CD4-positive, alpha-beta memory T cell (primary cell): ENCODE results near the gene PSME3IP1. TPM values are rescaled to one million over a fixed set of nuclear protein-coding genes. Genes with fewer than 3 reads are reported as not detected.

Experiments
- CTCF ChIA-PET: fragments of 350-600 bp; sonication (Branson Sonifier 250); formaldehyde crosslinking; loops from one replicate; lab custom pipeline; 2021; ENCODE audit warnings: inconsistent platforms; ENCODE audit not compliant: partially characterized antibody; lab: Charles Lee
- POLR2A ChIA-PET: fragments of 350-600 bp; sonication (Branson Sonifier 250); formaldehyde crosslinking; loops from one replicate; lab custom pipeline; 2021; ENCODE audit not compliant: partially characterized antibody; lab: Charles Lee
- DNase-seq, 5 donors: peaks; one replicate each; pipeline versions ENCODE4 v3.0.0 to v3.0.0-alpha.2; 2020 to 2022; ENCODE audit warnings: mixed read lengths in 1 of 5
- H3K27ac ChIP-seq: one replicate; pipeline ENCODE4 v1.7.0; 2013; ENCODE audit warnings: low read depth, low read length
- H3K27me3 ChIP-seq: 2 replicates; pipeline ENCODE4 v1.7.0; 2013; ENCODE audit warnings: mild to moderate bottlenecking, low read length, moderate library complexity; ENCODE audit not compliant: insufficient read depth
- H3K36me3 ChIP-seq: 2 replicates; pipeline ENCODE4 v1.7.0; 2013; ENCODE audit warnings: mild to moderate bottlenecking, low read length, moderate library complexity; ENCODE audit not compliant: insufficient read depth
- H3K4me1 ChIP-seq: 2 replicates; pipeline ENCODE4 v1.7.0; 2013; ENCODE audit warnings: mild to moderate bottlenecking, low read length, moderate library complexity; ENCODE audit not compliant: insufficient read depth
- H3K4me3 ChIP-seq, 2 donors: one replicate each; pipeline ENCODE4 v1.7.0; 2013; ENCODE audit warnings: low read length in 2 of 2, mild to moderate bottlenecking in 1 of 2
- H3K9me3 ChIP-seq, 2 donors: one replicate each; pipeline ENCODE4 v1.7.0; 2013; ENCODE audit warnings: low read length in 2 of 2, control low read depth in 1 of 2; ENCODE audit not compliant: control insufficient read depth in 1 of 2
- H3K27ac Mint-ChIP-seq, 7 donors: one replicate each; pipeline ENCODE4 v1.8.0; 2020 to 2021; ENCODE audit warnings: mixed read lengths in 7 of 7, mild to moderate bottlenecking in 6 of 7, inconsistent platforms in 3 of 7, moderate library complexity in 3 of 7
- H3K27me3 Mint-ChIP-seq, 2 donors: one replicate each; pipeline ENCODE4 v1.8.0; 2020 to 2021; ENCODE audit warnings: mixed read lengths in 2 of 2
- H3K36me3 Mint-ChIP-seq, 2 donors: one replicate each; pipeline ENCODE4 v1.8.0; 2020 to 2021; ENCODE audit warnings: mixed read lengths in 2 of 2, inconsistent platforms in 1 of 2, mild to moderate bottlenecking in 1 of 2
- H3K4me1 Mint-ChIP-seq, 4 donors: one replicate each; pipeline ENCODE4 v1.8.0; 2020 to 2021; ENCODE audit warnings: mixed read lengths in 4 of 4, mild to moderate bottlenecking in 1 of 4
- H3K4me3 Mint-ChIP-seq, 8 donors: one replicate each; pipeline ENCODE4 v1.8.0; 2020 to 2021; ENCODE audit warnings: mixed read lengths in 8 of 8, mild to moderate bottlenecking in 7 of 8, moderate library complexity in 6 of 8, inconsistent platforms in 3 of 8
- H3K9me3 Mint-ChIP-seq, 8 donors: one replicate each; pipeline ENCODE4 v1.8.0; 2020 to 2021; ENCODE audit warnings: mixed read lengths in 8 of 8, mild to moderate bottlenecking in 5 of 8, inconsistent platforms in 3 of 8, moderate library complexity in 1 of 8
- intact Hi-C: fragments of 100-400 bp; cut with micrococcal nuclease; formaldehyde crosslinking; loops from one replicate; pipeline ENCODE4 v1.15.1; 2023
- polyA plus RNA-seq, 2 donors: library from polyadenylated mRNA; unstranded; fragments of 300-500 nt; fragmentation: Illumina TruSeq; gene quantifications; one replicate each; pipeline ENCODE4 v1.2.3, GENCODE V29; 2021
- total RNA-seq, 2 experiments: library from RNA; stranded (reverse); gene quantifications; one replicate each; pipeline ENCODE4 v1.2.3, GENCODE V29; 2021

Gene PSME3IP1
- total and polyA plus RNA-seq, 4 experiments from 2014 or later: 59.9 to 157 (median 106) TPM

DNA sequence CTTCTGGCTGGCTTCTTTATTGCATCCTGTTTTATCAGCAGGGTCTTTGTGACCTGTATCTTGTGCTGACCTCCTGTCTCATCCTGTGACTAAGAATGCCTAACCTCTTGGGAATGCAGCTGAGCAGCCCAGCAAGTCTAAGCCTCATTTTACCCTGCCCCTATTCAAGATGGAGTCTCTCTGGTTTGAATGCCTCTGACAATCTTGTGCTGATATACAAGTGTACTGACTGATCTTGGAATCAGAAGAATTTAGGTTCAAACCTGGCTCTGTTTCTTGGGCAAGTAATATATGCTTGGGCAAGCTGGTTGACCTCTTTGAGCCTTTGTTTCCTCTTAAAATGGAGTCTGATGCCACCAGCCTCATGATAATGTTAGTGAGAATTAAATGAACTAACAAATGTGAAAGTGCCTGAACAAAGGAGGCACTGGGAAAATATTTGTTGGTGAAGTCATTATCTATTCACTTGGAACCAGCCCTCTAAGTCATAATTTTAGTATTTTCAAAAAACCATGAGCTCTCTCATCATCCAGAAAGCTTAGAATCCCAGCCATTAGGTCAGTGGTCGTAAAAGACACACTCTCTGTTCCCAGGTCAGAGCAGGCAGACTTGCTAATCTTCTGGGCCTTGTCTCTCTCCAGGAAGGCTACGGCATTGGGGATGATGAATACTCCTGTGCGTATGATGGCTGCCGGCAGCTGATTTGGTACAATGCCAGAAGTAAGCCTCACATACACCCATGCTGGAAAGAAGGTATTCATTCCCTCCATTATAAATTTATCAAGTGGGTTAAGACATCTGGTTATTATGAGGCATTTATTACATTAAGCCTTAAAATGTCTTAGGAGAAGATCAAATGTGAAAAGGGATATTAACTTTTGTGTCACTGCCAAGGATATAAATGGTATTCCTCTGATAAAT lies 41.1 kb upstream of the PSME3IP1 start:
- Mint-ChIP-seq H3K27me3 (no peaks in the 10 kb centered on the region), H3K27ac (peak overlapping the region in 1 of 7 donors; percentile 13), H3K4me1 (no peaks in the 10 kb centered on the region), H3K36me3 (peaks cover 48 to 81% of the 10 kb centered on the region in 2 donors), H3K4me3 (no peak overlapping the region), H3K9me3 (no peaks in the 10 kb centered on the region)
- POLR2A ChIA-PET: no interaction called here
- H3K4me3 ChIP-seq: no peak overlapping the region
- DNase-seq: no peak
- no peaks in the 10 kb centered on the region for H3K9me3 ChIP-seq
- intact Hi-C loops: no loop called here
- H3K27ac ChIP-seq: no peak overlapping the region
- H3K4me1 ChIP-seq: no peaks in the 10 kb centered on the region
- CTCF ChIA-PET: no interaction called here
- H3K36me3 ChIP-seq: peaks cover 60% of the 10 kb centered on the region
- no peaks in the 10 kb centered on the region for H3K27me3 ChIP-seq

DNA sequence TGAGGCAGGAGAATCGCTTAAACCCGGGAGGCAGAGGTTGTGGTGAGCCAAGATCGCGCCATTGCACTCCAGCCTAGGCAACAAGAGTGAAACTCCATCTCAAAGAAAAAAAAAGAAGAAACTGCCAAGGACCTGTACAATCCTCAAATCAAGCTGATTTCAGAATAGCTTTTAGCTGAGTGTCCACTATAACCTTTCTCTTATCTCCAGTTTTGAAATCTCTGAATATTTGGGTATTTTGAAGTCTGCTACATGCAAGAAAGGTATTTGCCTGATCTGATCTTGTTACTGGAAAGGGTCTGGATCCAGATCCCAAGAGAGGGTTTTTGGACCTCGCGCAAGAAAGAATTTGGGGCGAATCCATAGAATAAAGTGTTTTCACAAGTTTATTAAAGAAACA lies 40.1 kb upstream of the PSME3IP1 start:
- DNase-seq: no peak
- Mint-ChIP-seq H3K36me3 (peaks cover 46 to 78% of the 10 kb centered on the region in 2 donors), H3K27me3 (no peaks in the 10 kb centered on the region), H3K27ac (peak overlapping the region in 2 of 7 donors; percentile 66 to 69), H3K9me3 (no peaks in the 10 kb centered on the region), H3K4me1 (no peaks in the 10 kb centered on the region), H3K4me3 (no peak overlapping the region)
- no peak overlapping the region for H3K4me3 ChIP-seq
- intact Hi-C loops: no loop called here
- POLR2A ChIA-PET: no interaction called here
- H3K4me1 ChIP-seq: no peaks in the 10 kb centered on the region
- no peaks in the 10 kb centered on the region for H3K9me3 ChIP-seq
- CTCF ChIA-PET: no interaction called here
- peaks cover 60% of the 10 kb centered on the region for H3K36me3 ChIP-seq
- H3K27me3 ChIP-seq: no peaks in the 10 kb centered on the region
- H3K27ac ChIP-seq: no peak overlapping the region

DNA sequence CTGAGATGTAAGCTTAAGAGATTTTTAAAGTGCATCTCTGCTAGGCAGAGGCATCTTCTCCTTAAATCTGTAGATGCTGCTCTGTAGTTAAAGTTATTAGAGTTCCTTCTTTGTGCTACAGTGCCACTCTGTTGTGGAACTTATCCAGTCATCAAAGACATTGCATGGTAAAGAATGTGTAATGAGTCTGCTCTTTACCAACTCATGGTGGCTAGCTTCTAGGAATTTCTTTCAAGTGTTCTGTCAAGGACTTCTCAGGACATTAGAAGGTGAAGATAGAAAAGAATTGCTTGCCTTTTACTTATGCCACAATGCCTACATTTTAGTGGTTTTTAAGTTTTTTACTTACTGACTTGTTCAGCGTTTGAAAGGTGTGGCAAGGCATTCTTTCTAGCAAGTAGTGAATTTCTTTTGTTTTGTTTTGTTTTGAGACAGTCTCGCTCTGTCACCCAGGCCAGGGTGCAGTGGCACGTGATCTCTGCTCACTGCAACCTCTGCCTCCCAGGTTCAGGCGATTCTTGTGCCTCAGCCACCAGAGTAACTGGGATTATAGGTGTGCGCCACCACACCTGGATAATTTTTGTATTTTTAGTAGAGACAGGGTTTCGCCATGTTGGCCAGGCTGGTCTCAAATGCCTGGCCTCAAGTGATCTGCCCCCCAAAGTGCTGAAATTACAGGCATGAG lies 39.0 kb upstream of the PSME3IP1 start:
- no peak for DNase-seq
- intact Hi-C loops: no loop called here
- H3K4me1 Mint-ChIP-seq: no peaks in the 10 kb centered on the region
- H3K9me3 Mint-ChIP-seq: no peaks in the 10 kb centered on the region
- POLR2A ChIA-PET: no interaction called here
- Histone ChIP-seq H3K27ac (no peak overlapping the region), H3K36me3 (peaks cover 57% of the 10 kb centered on the region), H3K9me3 (no peaks in the 10 kb centered on the region), H3K4me1 (no peaks in the 10 kb centered on the region), H3K27me3 (no peaks in the 10 kb centered on the region), H3K4me3 (no peak overlapping the region)
- H3K27me3 Mint-ChIP-seq: no peaks in the 10 kb centered on the region
- peaks cover 49 to 77% of the 10 kb centered on the region in 2 donors for H3K36me3 Mint-ChIP-seq
- H3K27ac Mint-ChIP-seq: no peak overlapping the region
- no peak overlapping the region for H3K4me3 Mint-ChIP-seq
- CTCF ChIA-PET: interaction anchor here (1.0 kb wide), 1 partner anchor 959 kb away, joined by 3 read pairs; no protein-coding TSS in a partner anchor

DNA sequence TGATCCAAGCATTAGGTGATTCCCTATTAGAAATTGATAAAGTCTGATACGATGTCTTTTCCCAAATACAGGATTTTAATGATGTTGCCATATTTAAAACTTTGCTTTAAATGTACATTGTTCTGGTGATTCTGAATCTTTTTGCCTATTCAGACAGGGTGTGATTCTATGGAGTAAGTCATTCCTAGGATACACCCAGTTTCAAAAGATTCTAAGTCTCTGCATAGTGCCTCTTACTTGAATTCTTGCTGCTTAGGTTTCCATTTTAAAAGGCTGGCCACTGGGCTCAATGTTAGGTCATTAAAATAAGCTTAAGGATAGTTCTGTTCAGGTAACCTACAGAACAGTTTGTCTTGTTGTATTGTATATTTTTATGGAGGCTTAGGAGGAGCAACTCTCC lies 37.2 kb upstream of the PSME3IP1 start:
- Histone ChIP-seq H3K27ac (no peak overlapping the region), H3K36me3 (peaks cover 52% of the 10 kb centered on the region), H3K4me1 (no peaks in the 10 kb centered on the region), H3K9me3 (no peaks in the 10 kb centered on the region), H3K4me3 (no peak overlapping the region), H3K27me3 (no peaks in the 10 kb centered on the region)
- Mint-ChIP-seq H3K9me3 (peaks cover 0 to 12% (median 5%) of the 10 kb centered on the region in 8 donors), H3K27me3 (no peaks in the 10 kb centered on the region), H3K4me1 (peaks cover 0 to 3% (median 0%) of the 10 kb centered on the region in 4 donors), H3K36me3 (peaks cover 65 to 80% of the 10 kb centered on the region in 2 donors), H3K27ac (peak overlapping the region in 1 of 7 donors; percentile 29), H3K4me3 (no peak overlapping the region)
- POLR2A ChIA-PET: no interaction called here
- no peak for DNase-seq
- intact Hi-C loops: no loop called here
- CTCF ChIA-PET: interaction anchor here (0.9 kb wide), 1 partner anchor 199 kb away, joined by 4 read pairs; no protein-coding TSS in a partner anchor

DNA sequence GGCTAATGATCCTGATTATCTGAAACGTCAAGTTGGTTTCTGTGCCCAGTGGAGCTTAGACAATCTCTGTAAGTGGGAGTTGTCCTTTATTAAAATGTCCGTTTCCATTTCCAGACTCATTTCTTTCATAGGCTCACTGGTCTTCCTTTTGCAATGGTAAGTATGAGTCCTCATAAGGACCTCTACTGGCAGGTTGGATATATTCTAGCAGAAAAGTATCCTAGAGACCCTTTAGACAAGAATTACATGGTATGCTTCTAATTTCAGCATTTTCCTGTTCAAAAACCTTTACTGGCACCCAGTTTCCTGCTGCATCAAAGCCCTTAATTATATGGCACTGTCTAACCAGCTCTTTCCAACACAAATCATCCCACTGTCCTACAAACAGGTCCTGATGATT lies 31.1 kb upstream of the PSME3IP1 start:
- no peak overlapping the region for H3K27ac ChIP-seq
- peaks cover 5 to 40% (median 30%) of the 10 kb centered on the region in 8 donors for H3K9me3 Mint-ChIP-seq
- CTCF ChIA-PET: no interaction called here
- no peaks in the 10 kb centered on the region for H3K27me3 ChIP-seq
- peaks cover 63% of the 10 kb centered on the region for H3K36me3 ChIP-seq
- peaks cover 0 to 18% of the 10 kb centered on the region in 2 donors for H3K9me3 ChIP-seq
- H3K27ac Mint-ChIP-seq: no peak overlapping the region
- no peak for DNase-seq
- peaks cover 0 to 3% (median 0%) of the 10 kb centered on the region in 4 donors for H3K4me1 Mint-ChIP-seq
- H3K4me3 Mint-ChIP-seq: peak overlapping the region in 1 of 8 donors; percentile 2
- H3K4me3 ChIP-seq: no peak overlapping the region
- H3K27me3 Mint-ChIP-seq: no peaks in the 10 kb centered on the region
- peaks cover 83 to 90% of the 10 kb centered on the region in 2 donors for H3K36me3 Mint-ChIP-seq
- intact Hi-C loops: no loop called here
- POLR2A ChIA-PET: no interaction called here
- no peaks in the 10 kb centered on the region for H3K4me1 ChIP-seq

DNA sequence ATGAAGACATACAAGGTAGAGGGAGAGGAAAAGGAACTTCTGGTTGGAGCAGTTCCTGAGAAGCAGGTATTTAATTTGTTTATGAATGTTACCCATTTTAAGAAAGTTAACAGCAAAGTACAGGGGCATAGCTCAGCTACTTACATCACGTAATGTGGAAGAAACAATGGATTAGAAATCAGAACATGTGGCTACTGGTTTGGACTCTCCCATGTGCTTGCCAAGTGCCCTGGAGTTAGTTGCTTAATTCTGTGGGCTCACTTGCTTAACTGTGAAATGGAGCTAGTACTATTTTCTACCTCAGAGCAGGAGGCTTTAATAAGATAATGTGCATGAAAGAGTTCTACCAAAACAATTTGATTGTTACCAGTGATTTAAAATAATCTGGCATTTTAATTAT lies 27.6 kb upstream of the PSME3IP1 start:
- Histone ChIP-seq H3K4me3 (no peak overlapping the region), H3K27me3 (no peaks in the 10 kb centered on the region), H3K36me3 (peaks cover 48% of the 10 kb centered on the region), H3K4me1 (no peaks in the 10 kb centered on the region), H3K9me3 (peaks cover 0 to 18% of the 10 kb centered on the region in 2 donors), H3K27ac (no peak overlapping the region)
- H3K27me3 Mint-ChIP-seq: no peaks in the 10 kb centered on the region
- no peaks in the 10 kb centered on the region for H3K4me1 Mint-ChIP-seq
- H3K27ac Mint-ChIP-seq: peak overlapping the region in 1 of 7 donors; percentile 51
- intact Hi-C loops: no loop called here
- H3K4me3 Mint-ChIP-seq: no peak overlapping the region
- peaks cover 67 to 73% of the 10 kb centered on the region in 2 donors for H3K36me3 Mint-ChIP-seq
- ChIA-PET CTCF (no interaction called here), POLR2A (no interaction called here)
- peaks cover 5 to 35% (median 28%) of the 10 kb centered on the region in 8 donors for H3K9me3 Mint-ChIP-seq
- no peak for DNase-seq

DNA sequence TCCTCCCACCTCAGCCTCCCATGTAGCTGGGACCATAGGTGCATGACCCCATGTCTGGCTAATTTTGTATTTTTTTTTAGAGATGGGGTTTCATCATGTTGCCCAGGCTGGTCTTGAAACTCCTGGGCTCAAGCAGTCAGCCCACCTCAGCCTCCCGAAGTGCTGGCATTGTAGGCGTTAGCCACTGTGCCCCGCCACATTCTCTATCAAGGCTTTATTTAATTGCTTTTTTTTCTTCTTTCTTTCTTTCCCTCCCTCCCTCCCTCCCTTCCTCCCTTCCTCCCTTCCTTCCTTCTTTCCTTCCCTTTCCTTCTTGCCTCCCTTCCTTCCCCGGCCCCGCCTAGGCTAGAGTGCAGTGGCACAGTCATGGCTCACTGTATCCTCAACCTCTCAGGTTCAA lies 23.9 kb upstream of the PSME3IP1 start:
- no peak overlapping the region for H3K4me3 Mint-ChIP-seq
- H3K27ac Mint-ChIP-seq: peak overlapping the region in 1 of 7 donors; percentile 30
- ChIA-PET POLR2A (no interaction called here), CTCF (no interaction called here)
- peaks cover 0 to 7% (median under 1%) of the 10 kb centered on the region in 8 donors for H3K9me3 Mint-ChIP-seq
- intact Hi-C loops: no loop called here
- peaks cover 25% of the 10 kb centered on the region for H3K36me3 ChIP-seq
- no peaks in the 10 kb centered on the region for H3K27me3 ChIP-seq
- H3K4me1 Mint-ChIP-seq: peaks cover 0 to 1% (median 0%) of the 10 kb centered on the region in 4 donors
- no peaks in the 10 kb centered on the region for H3K9me3 ChIP-seq
- no peak overlapping the region for H3K4me3 ChIP-seq
- H3K27me3 Mint-ChIP-seq: no peaks in the 10 kb centered on the region
- no peaks in the 10 kb centered on the region for H3K4me1 ChIP-seq
- no peak overlapping the region for H3K27ac ChIP-seq
- H3K36me3 Mint-ChIP-seq: peaks cover 56 to 68% of the 10 kb centered on the region in 2 donors
- no peak for DNase-seq
